Measurements from ENCODE around the gene CNOT4. TPM values are rescaled to one million over a fixed set of nuclear protein-coding genes. Genes with fewer than 3 reads are reported as not detected.

Gene CNOT4
- total and polyA plus RNA-seq, 2 of the 13 experiments (the other 11 are each of a cell fraction or from before 2014, with no cell fraction given) = 7.4 to 8.4 TPM

- Histone ChIP-seq H3K79me2 (ENCODE audit: insufficient read depth, low read length) (no peaks in the 10 kb centered on the region), H3K9ac (ENCODE audit: insufficient read depth, low read depth, low read length) (no peak overlapping the region), H4K20me1 (ENCODE audit: insufficient read depth, low read length) (no peaks in the 10 kb centered on the region), H3K36me3 (replicated peaks in 1 of 2; ENCODE audit: control insufficient read depth in 1 of 2, insufficient read depth in 2 of 2, low read length in 2 of 2) (peaks cover 0 to 23% of the 10 kb centered on the region in 2 experiments; a peak in 2 of 5 replicates), H3K9me3 (ENCODE audit: low read length) (no peaks in the 10 kb centered on the region), H3K4me1 (ENCODE audit: insufficient read depth, low read length) (peaks cover 18% of the 10 kb centered on the region), H2AFZ (ENCODE audit: low read length) (no peak overlapping the region), H3K27ac (ENCODE audit: extremely low read length, insufficient read depth, low read length) (no peak overlapping the region), H3K4me2 (ENCODE audit: low read depth, low read length) (no peak overlapping the region), H3K27me3 (ENCODE audit: control insufficient read depth in 1 of 2, insufficient read depth in 2 of 2, low read length in 2 of 2) (no peaks in the 10 kb centered on the region), H3K4me3 (replicated peaks in 1 of 3; ENCODE audit: insufficient read depth in 1 of 3, low read depth in 2 of 3, low read length in 3 of 3) (no peak overlapping the region)
- no TSS peak for BruUV-seq (replicated peaks)
- FAIRE-seq (no peak), DNase-seq (ENCODE audit: low spot score) (no peak), ATAC-seq (no peak)
- in situ Hi-C loops (cut with HindIII; ENCODE audit: extremely low pct_ligation_motif_present, low pct_unique_long_range_greater_than_20kb) = no loop called here
- ChIA-PET POLR2A (no interaction called here), CTCF (ENCODE audit: low intra/inter-chr PET ratio, low total read pairs) (no interaction called here)
- TF ChIP-seq ZBTB2 (CRISPR knock-in tag; IDR thresholded peaks at IDR 0.05; ENCODE audit: low read depth) = no peak
- no peak for TF ChIP-seq ATF7 (IDR thresholded peaks at IDR 0.05)
- no peak for TF ChIP-seq ATF7 (CRISPR knock-in tag; IDR thresholded peaks at IDR 0.05)
- TF ChIP-seq ZUFSP (CRISPR knock-in tag; IDR thresholded peaks at IDR 0.05; ENCODE audit: borderline replicate concordance) = no peak
- no peak for TF ChIP-seq POGZ (CRISPR knock-in tag; IDR thresholded peaks at IDR 0.05)
- TF ChIP-seq E2F1 (CRISPR knock-in tag; IDR thresholded peaks at IDR 0.05) = no peak
- TF ChIP-seq ZNF281 (CRISPR knock-in tag; IDR thresholded peaks at IDR 0.05; ENCODE audit: borderline replicate concordance) = no peak
- TF ChIP-seq ZNF567 (CRISPR knock-in tag; IDR thresholded peaks at IDR 0.05; ENCODE audit: borderline replicate concordance) = no peak
- no peak for TF ChIP-seq ATRX (CRISPR knock-in tag; IDR thresholded peaks at IDR 0.05; ENCODE audit: borderline replicate concordance)
- no peak for TF ChIP-seq SRY (CRISPR knock-in tag; IDR thresholded peaks at IDR 0.05)
- TF ChIP-seq ARNT (IDR thresholded peaks at IDR 0.05) = no peak
- intact Hi-C loops (cut with micrococcal nuclease; ENCODE audit: unreplicated experiment) = no loop called here
Measured at GRCh38 chr7:135411098-135411497, 98.8 kb downstream of the CNOT4 start.

Data from HepG2 (cell line).